NCI-H2227 (cell line): ENCODE data around the gene ATP9A.
A peak's percentile ranks its signal among the peaks of the same experiment; 100 is the strongest.
"Not testable (repeated sequence)": the region's sequence is repeated elsewhere in the genome, so short reads cannot be mapped to it uniquely, and the experiment has no call there.

Source experiments
- DNase-seq: peaks from one replicate; lab custom pipeline; 2025; ENCODE audit not compliant: unreplicated experiment; lab: John Stamatoyannopoulos, UW

The ATP9A gene, protein sequence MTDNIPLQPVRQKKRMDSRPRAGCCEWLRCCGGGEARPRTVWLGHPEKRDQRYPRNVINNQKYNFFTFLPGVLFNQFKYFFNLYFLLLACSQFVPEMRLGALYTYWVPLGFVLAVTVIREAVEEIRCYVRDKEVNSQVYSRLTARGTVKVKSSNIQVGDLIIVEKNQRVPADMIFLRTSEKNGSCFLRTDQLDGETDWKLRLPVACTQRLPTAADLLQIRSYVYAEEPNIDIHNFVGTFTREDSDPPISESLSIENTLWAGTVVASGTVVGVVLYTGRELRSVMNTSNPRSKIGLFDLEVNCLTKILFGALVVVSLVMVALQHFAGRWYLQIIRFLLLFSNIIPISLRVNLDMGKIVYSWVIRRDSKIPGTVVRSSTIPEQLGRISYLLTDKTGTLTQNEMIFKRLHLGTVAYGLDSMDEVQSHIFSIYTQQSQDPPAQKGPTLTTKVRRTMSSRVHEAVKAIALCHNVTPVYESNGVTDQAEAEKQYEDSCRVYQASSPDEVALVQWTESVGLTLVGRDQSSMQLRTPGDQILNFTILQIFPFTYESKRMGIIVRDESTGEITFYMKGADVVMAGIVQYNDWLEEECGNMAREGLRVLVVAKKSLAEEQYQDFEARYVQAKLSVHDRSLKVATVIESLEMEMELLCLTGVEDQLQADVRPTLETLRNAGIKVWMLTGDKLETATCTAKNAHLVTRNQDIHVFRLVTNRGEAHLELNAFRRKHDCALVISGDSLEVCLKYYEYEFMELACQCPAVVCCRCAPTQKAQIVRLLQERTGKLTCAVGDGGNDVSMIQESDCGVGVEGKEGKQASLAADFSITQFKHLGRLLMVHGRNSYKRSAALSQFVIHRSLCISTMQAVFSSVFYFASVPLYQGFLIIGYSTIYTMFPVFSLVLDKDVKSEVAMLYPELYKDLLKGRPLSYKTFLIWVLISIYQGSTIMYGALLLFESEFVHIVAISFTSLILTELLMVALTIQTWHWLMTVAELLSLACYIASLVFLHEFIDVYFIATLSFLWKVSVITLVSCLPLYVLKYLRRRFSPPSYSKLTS

DNA sequence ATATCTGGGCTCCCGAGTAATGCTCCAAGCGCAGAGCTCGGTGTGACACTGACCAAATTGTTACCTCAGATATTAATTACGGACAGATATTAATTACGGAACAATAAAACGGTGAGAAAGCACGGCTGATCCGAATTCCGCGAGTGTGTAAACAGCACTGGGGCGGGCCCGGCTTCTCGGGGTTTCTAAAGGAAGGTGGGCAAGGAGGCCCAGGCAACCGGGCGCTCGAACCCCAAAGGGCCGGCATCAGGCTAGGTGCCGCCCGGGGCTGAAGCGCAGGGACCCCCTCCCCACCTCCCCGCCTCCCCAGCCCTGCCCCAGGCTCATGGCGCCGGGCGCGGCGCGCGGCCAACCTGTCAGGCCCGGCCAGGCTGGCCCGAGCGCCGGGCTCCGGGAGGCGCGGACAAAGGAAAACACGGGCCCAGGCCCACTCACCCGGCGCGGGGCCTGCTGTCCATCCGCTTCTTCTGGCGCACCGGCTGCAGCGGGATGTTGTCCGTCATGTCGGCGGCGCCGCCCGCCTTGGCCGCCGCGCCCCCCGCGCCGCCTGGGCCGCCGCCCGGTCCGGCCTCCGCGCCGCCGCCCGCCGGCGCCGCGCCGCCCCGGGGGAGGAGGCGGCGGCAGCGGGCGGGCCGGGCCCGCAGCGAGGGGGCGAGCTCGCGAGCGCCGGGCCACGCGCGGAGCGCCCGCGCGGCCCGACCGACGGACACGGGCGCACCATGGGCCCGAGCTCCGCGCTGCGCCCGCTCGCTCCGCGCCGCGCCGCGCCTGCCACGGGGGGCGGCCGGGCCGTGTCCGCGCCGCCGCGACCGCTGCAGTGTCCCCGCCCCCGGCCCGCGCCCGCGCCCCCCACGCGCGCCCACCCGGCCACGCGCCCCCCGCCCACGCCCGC is at the start of gene ATP9A:
Gene ATP9A, minus strand, starts transcription at position 524 of the 892 bp plus-strand sequence. Its CDS starts 21 bp downstream, at position 503.
- peak; percentile 43 for DNase-seq

DNA sequence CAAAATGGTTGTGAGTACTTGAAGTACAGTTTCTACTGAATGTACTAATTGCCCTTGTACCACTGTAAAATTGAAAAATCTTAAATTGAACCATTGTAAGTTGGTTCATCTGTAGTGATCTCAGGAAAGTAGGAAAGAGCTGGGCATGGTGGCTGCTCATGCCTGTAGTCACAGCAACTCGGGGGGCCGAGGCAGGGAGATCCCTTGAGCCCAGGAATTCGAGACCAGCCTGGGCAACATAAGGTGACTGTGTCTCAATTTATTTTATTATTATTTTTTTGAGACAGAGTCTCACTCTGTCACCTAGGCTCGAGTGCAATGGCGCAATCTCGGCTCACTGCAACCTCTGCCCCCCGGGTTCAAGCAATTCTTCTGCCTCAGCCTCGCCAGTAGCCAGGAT is 48.7 kb upstream of the ATP9A start:
- DNase-seq, result not testable (repeated sequence)

DNA sequence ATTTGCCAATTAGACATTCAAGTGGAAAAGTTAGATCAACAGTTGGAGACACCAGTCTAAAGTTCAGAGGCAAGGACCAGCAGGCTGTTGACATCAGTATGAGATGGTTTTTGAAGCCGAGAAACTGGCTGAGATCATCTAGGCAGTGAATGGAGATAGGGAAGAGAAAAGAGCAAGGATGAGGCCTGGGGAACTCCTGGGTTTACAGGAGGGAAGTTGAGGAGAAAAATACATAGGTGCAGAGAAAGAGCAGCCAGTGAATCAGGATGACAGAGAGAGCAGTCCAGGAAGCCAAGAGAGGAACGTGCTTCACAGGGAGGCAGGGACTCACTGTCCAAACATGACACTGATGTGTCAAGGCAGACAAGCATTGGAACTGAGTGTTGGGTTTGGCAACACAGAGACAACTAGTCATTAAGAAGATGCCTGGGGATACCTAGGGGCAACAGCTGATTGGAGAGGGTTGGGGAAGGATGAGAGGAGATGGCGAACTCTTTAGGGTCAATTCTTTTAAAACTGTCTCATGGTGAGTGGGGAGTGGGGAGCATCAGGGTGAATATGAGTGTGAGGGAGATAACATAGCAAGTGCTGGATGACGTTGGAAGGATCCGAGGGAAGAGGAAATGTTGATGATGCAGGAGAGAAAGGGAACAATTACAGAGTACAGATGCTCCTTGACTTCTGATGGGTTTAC is 47.3 kb upstream of the ATP9A start:
- DNase-seq, result no peak

DNA sequence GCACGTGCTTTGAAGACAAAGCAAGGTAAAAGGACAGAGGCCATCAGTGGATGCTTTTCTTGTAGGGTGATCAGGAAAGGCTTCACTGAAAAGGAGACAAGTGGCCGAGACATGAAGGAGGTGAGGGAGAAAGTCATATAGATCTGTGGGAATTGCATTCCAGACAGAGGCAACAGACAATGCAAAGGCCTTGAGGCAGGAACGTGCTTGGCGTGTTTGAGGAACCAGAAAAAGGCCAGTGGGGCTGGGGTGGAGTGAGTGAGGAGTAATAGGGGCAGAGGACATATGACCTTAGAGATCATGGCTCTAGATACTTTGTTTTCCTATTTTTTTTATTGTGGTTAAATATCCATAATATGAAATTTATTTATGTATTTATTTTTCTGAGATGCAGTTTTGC is 44.7 kb upstream of the ATP9A start:
- no peak for DNase-seq

DNA sequence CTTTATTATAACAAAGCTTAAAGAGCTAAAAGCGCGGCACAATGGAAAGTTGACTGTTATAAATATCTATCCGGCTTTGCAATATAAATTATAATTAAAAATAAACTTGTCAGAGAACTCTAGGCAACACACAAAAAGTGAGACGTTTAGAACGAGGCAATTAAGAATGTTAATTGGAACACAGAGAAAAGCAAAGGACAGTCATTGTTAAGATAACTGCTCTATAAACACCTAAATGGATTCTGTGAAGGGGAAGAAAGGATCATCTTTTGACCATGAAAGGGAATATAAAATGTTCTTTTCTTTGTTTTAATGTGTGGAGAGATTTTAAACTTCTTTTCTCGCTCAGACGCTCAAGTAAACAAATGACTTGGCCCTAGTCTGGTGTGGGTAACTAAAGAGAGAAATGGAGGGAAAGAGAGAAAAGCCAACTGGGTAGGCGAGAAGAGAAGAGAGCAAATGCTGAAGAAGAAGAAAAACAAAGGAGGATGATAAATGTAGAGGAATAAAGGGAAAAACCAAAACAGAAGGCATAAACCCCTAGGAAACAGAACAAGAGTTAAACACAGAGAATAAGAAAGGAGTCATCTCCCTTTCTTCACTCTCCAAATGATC is 43.4 kb upstream of the ATP9A start:
- DNase-seq, result no peak

DNA sequence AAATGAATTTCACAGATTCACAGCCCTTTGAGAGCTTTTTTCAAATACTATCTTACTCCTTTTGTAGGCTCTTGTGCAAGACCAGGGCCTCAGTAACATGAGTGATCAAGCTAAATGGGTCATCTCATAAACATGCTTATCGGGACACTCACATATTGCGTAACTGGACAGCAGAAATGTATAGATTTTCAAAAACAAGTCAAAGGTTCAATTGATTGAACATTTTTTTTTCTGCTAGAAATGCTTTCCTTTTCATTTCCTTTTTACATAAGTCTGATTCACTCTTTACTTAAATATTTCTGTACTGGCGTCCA is 42.8 kb upstream of the ATP9A start:
- DNase-seq, result no peak

DNA sequence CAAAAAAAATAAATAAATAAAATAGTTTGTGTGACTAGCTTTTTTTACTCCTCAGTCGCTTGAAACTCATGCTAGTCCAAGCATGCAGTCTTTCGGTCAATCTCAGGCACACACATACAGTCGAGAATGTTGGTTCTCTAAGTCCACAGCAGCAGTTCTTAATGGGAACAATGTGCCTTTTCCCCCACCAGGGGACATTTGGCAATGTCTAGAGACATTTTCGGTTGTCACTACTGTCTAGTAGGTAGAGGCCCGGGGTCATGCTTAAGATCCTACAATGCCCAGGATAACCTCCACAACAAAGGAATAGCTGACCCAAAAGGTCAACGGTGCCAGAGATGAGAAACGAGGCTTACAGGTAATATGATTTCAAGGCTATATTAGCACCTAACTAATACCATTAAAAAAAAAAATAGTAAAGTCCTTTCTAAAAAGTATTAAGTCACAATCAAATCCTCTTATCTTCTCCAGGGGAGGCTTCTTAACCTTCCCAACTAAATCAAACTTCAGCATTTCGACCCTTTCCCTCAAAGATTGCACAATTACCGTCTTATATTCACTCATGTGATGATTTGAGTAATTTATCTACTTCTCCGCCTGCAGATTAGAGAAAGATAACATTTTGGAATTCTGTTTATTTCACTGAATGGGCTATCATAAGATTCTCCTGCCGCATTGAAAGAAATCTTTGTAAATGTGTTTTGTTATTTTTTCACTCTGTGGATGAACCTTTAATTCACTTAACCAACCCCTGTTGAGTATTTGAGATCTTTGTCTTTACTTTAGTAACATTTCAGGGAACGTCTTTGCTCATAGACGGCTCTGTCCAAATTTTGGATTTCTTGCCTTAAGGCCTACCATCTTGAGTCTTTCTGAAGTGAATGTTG is 42.2 kb upstream of the ATP9A start:
- no peak for DNase-seq

DNA sequence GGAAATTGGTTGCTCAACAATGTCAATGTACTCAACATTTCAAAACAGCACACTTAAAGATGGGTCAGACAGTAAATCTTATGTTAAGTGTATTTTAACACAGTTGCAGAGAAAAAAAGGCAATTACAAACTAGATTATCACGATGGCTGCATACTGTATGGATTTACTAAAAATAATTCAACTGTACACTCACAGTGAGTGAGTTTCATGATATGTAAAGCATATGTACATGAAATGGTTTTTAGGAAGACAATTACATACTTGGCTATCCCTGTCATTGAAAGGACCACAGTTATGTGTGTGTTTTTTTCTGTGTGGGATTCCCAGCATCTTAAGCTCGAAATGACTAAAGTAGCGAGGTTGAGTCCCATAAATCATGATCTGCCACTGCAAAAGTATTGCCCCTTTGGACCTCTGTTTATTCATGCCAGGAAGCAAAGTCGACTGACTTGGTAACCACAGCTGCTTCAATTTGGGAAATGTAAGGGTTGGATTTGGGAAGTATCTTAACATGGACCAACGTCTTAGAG is 39.6 kb upstream of the ATP9A start:
- no peak for DNase-seq

DNA sequence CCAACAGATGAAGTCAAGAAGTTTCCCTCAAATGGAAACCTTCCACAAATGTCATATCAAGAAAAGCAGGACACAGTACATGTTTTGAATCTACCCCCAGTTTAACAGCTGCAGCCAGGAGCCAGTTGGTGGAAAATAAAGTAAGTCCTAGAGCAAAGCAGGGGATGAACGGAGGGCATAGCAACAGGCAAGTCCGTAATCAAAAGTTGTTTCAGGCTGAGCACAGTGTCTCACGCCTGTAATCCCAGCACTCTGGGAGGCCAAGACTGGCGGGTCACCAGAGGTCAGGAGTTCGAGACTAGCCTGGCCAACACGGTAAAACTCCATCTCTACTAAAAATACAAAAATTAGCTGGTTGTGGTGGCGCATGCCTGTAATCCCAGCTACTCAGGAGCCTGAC is 36.6 kb upstream of the ATP9A start:
- no peak for DNase-seq

DNA sequence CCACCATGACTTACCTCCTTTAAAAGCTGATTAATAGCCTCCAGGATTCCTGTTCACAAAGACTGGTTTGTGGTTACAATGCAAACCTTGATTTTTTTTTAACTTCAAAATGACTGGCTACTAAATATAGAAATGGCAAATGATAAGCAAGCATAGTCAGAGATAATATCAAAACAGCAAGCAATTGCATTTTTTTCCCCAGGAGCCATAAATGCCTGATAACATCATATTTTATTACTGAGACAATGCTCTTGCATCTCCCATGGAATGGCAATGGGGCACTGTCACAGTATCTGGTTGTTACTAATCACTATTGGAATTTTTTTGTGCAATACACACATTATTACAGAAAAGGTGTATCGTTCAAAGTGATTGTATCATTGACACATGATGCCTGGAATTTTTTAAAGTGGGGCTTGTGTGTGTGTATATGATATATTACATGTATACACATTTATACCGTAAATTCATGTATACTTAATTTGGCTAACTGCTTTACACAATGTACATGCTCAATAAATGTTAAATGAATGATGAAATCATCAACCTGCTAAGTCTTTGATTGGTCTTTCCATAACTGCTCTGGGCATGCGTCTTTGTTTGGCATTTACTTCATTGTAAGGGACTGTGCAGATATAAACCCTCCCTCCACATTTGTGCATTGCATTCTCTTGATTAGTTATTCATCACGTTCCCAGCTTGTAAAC is 35.1 kb upstream of the ATP9A start:
- DNase-seq, result no peak

DNA sequence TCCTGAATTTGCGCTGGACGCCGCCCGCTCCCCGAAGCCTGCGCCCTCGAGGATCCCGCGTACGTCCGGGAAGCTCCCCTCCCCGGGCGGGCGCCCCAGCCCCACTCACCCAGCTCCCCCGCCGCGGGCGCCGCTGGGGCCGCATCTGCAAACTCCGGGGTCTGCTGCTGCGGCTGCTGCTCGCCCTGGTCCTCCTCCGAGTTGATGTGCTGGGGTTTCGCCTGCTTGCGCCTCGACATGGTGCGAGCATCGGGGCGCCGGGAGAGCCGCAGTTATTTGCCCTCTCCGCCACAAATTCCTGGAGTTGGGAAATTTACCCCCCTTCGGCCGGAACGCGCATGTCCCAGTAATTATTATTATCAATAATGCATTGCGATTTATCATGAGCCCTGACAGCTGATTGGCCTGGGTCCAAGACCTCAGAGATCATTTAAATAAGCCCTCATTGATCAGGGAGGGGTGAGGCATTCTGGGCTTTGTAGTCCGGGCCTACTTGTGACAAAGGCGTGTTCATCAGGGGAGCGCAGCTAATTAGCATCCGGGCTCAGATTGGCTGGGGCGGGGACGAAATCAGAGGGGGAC is 34.1 kb upstream of the ATP9A start, which contains the start of gene SALL4:
Gene SALL4, minus strand, starts transcription at position 352 of the 582 bp plus-strand sequence. Its CDS starts 113 bp downstream, at position 239.
- DNase-seq, result no peak

DNA sequence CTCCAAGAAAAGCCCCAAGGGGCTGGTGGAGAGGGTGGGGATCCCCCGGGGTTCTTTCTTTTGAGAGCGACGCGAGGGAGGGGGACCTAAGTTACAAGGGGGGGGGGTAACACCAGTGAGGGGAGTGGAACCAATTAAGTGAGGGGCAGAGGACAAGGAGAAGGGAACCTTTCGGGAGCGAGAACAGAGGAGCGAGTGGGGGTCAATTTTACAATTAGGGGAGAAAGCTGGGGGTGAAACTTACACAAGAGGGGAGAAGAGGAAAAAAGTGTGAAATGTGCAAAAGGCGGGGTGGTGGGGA is 33.6 kb upstream of the ATP9A start:
- no peak for DNase-seq

DNA sequence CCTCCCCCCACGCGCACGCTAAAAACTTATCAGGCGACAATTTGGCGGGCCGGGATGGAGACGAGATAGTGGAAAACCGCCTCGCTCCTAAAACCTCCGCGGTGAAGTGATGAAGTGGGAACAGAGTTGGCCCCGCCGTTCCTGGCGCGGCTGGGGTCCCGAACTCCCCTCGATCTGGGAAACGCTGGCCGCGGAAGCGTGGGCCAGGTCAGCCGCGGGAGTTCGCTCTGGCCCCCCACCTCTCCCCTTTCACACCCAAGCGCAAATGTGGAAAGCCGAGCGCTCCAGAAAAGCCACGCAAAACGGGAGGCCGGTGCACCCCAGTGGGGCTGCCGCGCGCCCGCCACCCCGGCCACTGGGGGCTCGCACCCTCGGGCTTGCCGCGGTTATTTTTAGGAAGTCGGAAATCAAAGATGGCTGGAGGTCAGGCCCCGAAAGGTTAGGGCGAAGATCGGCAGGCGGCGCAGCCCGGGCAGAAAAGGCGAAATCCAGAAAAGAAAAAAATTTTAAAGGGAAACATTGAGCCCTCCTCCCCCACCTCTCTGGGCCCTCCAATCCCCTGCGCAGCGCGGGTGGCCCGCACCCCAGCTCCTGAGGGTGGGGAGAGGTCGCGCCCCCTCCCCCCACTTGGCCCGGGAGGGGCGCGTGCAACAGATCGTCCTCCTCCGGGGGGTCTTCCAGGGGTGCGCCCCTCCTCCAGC is 33.1 kb upstream of the ATP9A start:
- DNase-seq, result no peak

DNA sequence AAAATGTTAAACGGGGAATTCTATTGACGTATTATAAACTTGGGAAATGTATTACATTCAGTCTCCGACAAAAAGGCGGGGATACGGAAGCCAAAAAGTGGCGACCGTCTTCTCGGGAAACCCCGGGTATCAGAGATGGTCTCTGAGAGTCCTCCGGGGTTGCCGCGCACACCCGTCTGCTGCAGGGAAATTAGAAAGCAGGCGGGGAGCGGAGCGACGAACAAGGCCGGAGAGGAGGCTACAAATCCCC is 32.6 kb upstream of the ATP9A start:
- no peak for DNase-seq

DNA sequence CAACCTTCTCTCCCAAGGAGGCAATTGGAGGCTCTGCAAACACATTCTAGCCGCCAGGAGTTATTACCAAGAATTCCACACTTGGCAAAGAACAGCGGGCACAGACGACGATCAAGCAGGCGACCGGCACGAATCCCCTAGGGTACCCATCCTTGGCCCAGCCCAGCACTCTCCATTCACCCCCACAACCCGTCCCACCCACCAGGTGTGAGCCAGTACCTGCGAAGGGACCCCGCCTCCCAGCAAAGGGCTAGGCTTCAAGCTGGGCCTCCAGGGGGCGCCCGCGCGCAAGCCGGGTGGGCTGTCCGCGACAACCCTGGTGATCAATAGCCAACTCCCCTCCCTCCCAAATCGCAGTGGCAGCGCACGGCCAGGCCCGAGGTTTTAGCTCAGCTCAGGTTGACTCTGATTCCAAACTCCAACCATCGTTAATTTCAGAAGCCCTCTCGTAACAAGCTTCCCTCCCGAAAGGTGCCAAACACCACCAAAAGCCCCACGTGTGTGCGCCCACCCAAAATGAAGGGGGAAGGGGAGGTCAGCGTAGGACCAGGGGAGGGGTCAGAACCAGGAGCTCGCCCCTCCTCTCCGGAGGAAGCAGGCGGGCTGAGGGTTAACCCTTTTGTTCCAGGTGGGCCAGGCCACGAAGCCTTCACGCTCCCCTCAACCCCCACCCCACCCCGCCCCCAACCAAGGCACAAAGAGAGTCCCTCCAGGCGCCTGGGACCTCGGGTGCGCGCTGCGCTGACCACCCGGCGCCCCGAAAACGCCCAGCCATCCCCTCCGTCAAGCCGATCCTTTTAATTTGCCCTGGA is 32.1 kb upstream of the ATP9A start:
- peak; percentile 70 for DNase-seq

DNA sequence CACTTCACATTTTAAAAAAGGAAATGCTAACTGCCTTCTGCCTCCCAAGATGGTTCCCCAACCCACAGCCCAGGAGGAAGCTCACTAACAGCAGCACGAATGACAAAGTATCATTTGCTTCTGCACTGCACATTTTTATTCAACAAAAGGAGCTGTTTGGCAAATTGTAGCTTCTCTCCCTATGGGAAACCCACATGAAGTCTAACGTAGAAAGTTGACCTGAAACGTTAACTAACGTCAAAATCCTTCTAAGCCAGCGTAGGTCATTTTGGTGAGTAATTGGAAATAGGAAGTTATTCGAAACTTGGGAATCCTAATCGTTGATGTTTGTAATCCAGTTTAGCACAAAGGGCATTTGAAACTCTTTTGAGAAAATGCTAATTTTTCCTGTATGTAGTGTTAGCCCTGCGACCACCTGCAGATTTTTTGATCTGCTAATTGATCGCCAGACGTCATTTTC is 31.2 kb upstream of the ATP9A start:
- DNase-seq, result no peak
